ENCODE data around the gene CXCR6.

CXCR6 gene

DNA sequence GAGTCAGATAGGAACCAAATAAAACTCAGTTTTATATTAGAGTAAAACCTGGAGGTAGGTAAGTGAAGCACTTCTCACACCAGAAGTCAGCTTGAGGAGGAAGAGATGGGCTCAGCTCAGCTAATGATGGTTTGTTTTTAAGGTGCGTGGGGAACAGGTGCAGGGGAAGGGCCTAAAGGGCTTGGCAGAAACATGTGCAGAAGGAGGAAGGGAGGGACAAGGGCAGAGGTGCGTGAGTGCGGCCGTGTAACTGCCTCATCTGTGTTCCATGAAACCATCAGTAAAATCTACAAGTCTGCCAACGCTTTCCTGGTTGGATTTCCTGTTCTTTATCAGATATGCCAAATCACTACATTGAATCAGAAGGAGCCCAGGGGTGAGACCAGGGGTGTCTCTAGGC, 32.4 kb downstream of the CXCR6 start:
- H3K27ac ChIP-seq, result no peak overlapping the region
- intact Hi-C loops (cut with DNase I; ENCODE audit: low total_unique reads), result no loop called here
- no peaks in the 10 kb centered on the region for H3K27me3 ChIP-seq
- no peaks in the 10 kb centered on the region for H3K9me3 ChIP-seq
- H3K36me3 ChIP-seq, result peaks cover 57 to 80% (median 78%) of the 10 kb centered on the region in 3 donors
- H3K4me1 ChIP-seq, result peaks cover 0 to 29% (median 6%) of the 10 kb centered on the region in 4 donors
- no peak for DNase-seq
- H3K4me3 ChIP-seq, result no peak overlapping the region
- TF ChIP-seq, protein P1, sequence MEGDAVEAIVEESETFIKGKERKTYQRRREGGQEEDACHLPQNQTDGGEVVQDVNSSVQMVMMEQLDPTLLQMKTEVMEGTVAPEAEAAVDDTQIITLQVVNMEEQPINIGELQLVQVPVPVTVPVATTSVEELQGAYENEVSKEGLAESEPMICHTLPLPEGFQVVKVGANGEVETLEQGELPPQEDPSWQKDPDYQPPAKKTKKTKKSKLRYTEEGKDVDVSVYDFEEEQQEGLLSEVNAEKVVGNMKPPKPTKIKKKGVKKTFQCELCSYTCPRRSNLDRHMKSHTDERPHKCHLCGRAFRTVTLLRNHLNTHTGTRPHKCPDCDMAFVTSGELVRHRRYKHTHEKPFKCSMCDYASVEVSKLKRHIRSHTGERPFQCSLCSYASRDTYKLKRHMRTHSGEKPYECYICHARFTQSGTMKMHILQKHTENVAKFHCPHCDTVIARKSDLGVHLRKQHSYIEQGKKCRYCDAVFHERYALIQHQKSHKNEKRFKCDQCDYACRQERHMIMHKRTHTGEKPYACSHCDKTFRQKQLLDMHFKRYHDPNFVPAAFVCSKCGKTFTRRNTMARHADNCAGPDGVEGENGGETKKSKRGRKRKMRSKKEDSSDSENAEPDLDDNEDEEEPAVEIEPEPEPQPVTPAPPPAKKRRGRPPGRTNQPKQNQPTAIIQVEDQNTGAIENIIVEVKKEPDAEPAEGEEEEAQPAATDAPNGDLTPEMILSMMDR (IDR thresholded peaks at IDR 0.05), result no peak

DNA sequence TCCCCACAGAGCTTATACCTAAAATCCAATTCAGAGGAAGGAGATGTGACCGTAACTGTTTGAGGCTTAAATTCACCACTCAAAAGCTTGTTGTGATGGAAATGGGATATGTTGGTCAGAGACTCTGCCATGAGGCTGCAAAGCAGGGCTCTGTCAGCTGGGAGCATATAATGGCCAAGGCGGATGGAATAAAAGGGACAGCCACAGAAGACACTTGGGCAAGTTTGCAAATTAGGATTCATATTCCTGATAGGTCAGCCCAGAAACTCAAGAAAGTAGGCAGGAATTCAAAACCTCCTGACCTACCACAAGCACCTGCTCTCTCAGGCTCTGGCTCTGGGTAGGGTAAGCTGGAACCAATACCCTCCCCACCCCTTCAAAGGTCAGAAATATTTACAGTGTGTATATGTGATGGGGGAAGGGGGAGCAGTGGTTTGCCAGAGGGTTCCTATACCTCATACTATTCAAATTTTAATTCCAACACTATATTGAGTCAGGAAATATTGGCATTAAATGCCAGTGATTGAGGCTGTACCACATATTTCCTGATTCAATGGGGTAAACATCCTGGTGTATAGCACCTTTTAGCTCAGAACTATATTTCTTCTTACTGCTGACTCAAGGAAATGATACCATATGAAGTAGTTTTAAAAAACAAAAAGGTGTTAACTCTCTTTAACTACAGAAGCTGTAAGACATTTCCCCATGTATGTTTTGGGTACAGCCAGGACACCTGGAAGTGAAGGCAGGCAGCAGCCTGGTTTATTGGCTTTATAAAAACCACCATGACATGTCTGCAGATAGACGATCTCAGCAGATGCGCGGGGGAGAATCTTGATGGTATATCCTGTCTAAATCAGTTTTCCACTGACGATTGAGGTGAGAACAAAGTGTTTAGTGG, 33.2 kb downstream of the CXCR6 start:
- DNase-seq, result no peak
- H3K27me3 ChIP-seq, result no peaks in the 10 kb centered on the region
- H3K9me3 ChIP-seq, result no peaks in the 10 kb centered on the region
- H3K27ac ChIP-seq, result no peak overlapping the region
- H3K4me3 ChIP-seq, result no peak overlapping the region
- intact Hi-C loops (cut with DNase I; ENCODE audit: low total_unique reads), result no loop called here
- H3K36me3 ChIP-seq, result peaks cover 58 to 86% (median 84%) of the 10 kb centered on the region in 3 donors
- peaks cover 0 to 37% (median 6%) of the 10 kb centered on the region in 4 donors for H3K4me1 ChIP-seq
- TF ChIP-seq, protein P1 (IDR thresholded peaks at IDR 0.05), result no peak

DNA sequence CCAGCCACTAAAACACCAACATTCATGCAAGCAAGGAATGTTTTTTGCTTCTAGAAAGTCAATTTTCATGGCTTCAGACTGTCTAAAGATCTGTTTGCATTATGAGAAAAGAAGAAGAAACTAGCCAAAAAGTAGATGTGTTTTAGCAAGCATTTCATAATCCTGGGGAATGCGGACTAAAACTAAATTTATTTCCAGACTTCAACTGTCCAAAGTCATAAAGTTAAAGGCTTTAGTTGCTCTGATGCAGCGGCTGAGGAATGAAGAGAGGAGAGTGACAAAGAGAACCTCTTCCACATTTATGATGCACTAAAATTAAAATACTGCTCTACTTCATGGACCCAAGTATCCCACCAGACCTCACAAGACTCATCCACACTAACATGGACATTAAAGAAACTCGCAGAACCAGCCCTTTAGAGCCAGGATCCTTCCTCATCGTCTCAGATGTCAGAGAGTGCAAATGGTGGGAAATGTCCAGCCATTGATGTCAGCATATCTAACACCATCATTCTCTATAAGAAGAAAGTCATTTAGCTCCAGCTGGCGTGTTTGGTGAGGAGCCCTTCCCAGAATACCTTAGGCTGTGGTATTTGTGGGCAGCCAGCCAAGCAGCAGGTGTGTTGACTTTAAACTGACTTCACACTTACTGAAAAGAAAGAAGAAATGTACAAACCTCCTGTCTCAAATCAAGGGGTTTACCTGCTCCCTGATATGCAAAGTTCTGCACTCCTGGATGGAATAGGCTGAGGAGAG, 34.9 kb downstream of the CXCR6 start:
- Histone ChIP-seq H3K27me3 (no peaks in the 10 kb centered on the region), H3K4me3 (no peak overlapping the region), H3K4me1 (peaks cover 0 to 32% (median 3%) of the 10 kb centered on the region in 4 donors), H3K9me3 (no peaks in the 10 kb centered on the region), H3K36me3 (peaks cover 69 to 91% (median 90%) of the 10 kb centered on the region in 3 donors), H3K27ac (peak overlapping the region; percentile 18)
- intact Hi-C loops (cut with DNase I; ENCODE audit: low total_unique reads), result no loop called here
- TF ChIP-seq, protein P1 (IDR thresholded peaks at IDR 0.05), result no peak
- DNase-seq, result no peak

DNA sequence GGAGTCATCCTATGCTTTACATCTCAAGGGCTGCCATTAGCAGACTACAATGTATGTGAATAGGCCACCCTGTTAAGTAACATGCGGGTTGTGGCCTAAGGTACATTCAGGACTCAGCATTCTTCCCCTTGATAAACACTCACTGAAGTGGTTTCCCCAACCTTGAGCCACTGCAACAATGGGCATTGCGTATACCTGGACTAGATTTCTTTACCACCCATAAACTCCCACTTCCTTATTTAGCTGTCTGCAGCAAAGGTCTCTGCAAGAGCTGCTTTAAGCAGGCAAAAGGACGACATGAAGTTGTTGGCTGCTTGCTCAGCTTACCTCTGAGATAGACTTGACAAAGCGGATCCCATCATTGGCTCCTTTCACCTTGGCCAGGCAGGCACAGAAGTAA, 36.1 kb downstream of the CXCR6 start:
- Histone ChIP-seq H3K27ac (no peak overlapping the region), H3K4me1 (peaks cover 0 to 40% (median 14%) of the 10 kb centered on the region in 4 donors), H3K27me3 (no peaks in the 10 kb centered on the region), H3K36me3 (peaks cover 76 to 94% (median 93%) of the 10 kb centered on the region in 3 donors), H3K4me3 (no peak overlapping the region), H3K9me3 (no peaks in the 10 kb centered on the region)
- intact Hi-C loops (cut with DNase I; ENCODE audit: low total_unique reads), result no loop called here
- TF ChIP-seq, protein P1 (IDR thresholded peaks at IDR 0.05), result no peak
- DNase-seq, result no peak

DNA sequence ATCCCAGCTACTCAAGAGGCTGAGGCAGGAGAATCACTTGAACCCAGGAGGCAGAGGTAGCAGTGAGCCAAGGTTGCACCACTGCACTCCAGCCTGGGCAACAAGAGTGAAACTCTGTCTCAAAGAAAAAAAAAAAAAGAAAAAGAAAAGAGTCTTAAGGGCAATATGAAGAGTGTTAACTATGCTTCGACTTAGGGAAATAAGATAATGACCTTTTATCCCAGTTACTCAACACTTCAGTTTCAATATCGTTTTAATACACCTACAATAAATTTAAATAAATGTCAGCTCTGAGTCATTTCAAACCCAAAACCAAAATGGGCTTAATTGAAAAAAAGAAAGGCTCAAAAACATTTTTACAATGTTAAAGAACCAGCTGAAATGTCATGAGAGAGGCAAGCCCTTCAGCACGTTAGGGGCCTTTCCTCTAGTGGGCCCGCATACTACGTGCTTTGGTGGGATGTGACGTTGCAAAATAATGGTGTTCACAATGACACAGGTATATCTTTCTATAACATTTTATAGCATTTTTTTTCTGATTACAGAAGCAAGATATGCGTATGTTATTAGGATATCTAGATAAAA, 37.1 kb downstream of the CXCR6 start:
- Histone ChIP-seq H3K9me3 (no peaks in the 10 kb centered on the region), H3K4me3 (no peak overlapping the region), H3K36me3 (peaks cover 69 to 89% (median 88%) of the 10 kb centered on the region in 3 donors), H3K27me3 (no peaks in the 10 kb centered on the region), H3K4me1 (peaks cover 0 to 49% (median 23%) of the 10 kb centered on the region in 4 donors), H3K27ac (no peak overlapping the region)
- intact Hi-C loops (cut with DNase I; ENCODE audit: low total_unique reads), result loop anchor here (10.0 kb wide), 2 partner anchors 386 to 714 kb away; partner anchors contain the start of genes ALS2CL and LIMD1
- DNase-seq, result no peak
- TF ChIP-seq, protein P1 (IDR thresholded peaks at IDR 0.05), result no peak

Data from tibial artery (tissue), 4 donors.